ENCODE measurements around the gene CFAP161.

Gene CFAP161

GRCh38 chr15:81133782-81134461 lies at the start of gene CFAP161:
TSS of gene CFAP161 (plus strand) at chr15:81134270. CDS start at chr15:81134330, 60 bp downstream.
- DNase-seq (ENCODE audit: low spot score) (peak; percentile 91), FAIRE-seq (peak; percentile 74)

GRCh38 chr15:81084716-81085115 lies 49.4 kb upstream of the CFAP161 start:
- FAIRE-seq: no peak

GRCh38 chr15:81085213-81085612 lies 48.9 kb upstream of the CFAP161 start:
- DNase-seq (ENCODE audit: low spot score) (no peak), FAIRE-seq (no peak)

More at GRCh38 chr15:81084716-81085115, 49.4 kb upstream of the CFAP161 start:
- DNase-seq (ENCODE audit: low spot score): no peak

GRCh38 chr15:81085898-81086297 lies 48.2 kb upstream of the CFAP161 start:
- FAIRE-seq (no peak), DNase-seq (ENCODE audit: low spot score) (no peak)

- no peak for DNase-seq (ENCODE audit: low spot score)
- FAIRE-seq: no peak
Observed at GRCh38 chr15:81087066-81087465, 47.0 kb upstream of the CFAP161 start.

- no peak for DNase-seq (ENCODE audit: low spot score)
- no peak for FAIRE-seq
Observed at GRCh38 chr15:81087694-81088093, 46.4 kb upstream of the CFAP161 start.

- no peak for FAIRE-seq
Observed at GRCh38 chr15:81088470-81089013, 45.5 kb upstream of the CFAP161 start.

GRCh38 chr15:81091889-81092558 lies 42.0 kb upstream of the CFAP161 start:
- peak; percentile 88 for DNase-seq (ENCODE audit: low spot score)
- FAIRE-seq: peak; percentile 94

More at GRCh38 chr15:81088470-81089013, 45.5 kb upstream of the CFAP161 start:
- no peak for DNase-seq (ENCODE audit: low spot score)

GRCh38 chr15:81092559-81092902 lies 41.5 kb upstream of the CFAP161 start:
- DNase-seq (ENCODE audit: low spot score) (no peak), FAIRE-seq (no peak)

GRCh38 chr15:81093961-81094360 lies 40.1 kb upstream of the CFAP161 start:
- FAIRE-seq: no peak
- no peak for DNase-seq (ENCODE audit: low spot score)

- no peak for DNase-seq (ENCODE audit: low spot score)
- FAIRE-seq: no peak
Observed at GRCh38 chr15:81095690-81096365, 38.2 kb upstream of the CFAP161 start.

GRCh38 chr15:81096398-81096797 lies 37.7 kb upstream of the CFAP161 start:
- FAIRE-seq: no peak
- DNase-seq (ENCODE audit: low spot score): no peak

- DNase-seq (ENCODE audit: low spot score) (no peak), FAIRE-seq (no peak)
Observed at GRCh38 chr15:81097116-81097889, 36.8 kb upstream of the CFAP161 start.

GRCh38 chr15:81097890-81098280 lies 36.2 kb upstream of the CFAP161 start:
- FAIRE-seq (no peak), DNase-seq (ENCODE audit: low spot score) (peak; percentile 16)

GRCh38 chr15:81098349-81098748 lies 35.7 kb upstream of the CFAP161 start:
- no peak for DNase-seq (ENCODE audit: low spot score)
- no peak for FAIRE-seq

GRCh38 chr15:81098861-81099651 lies 35.0 kb upstream of the CFAP161 start:
- FAIRE-seq: no peak
- no peak for DNase-seq (ENCODE audit: low spot score)

- DNase-seq (ENCODE audit: low spot score) (no peak), FAIRE-seq (no peak)
Observed at GRCh38 chr15:81101894-81102815, 31.9 kb upstream of the CFAP161 start.

- no peak for DNase-seq (ENCODE audit: low spot score)
- FAIRE-seq: no peak
Observed at GRCh38 chr15:81103857-81104256, 30.2 kb upstream of the CFAP161 start.

- FAIRE-seq (no peak), DNase-seq (ENCODE audit: low spot score) (peak; percentile 31)
Observed at GRCh38 chr15:81105545-81105944, 28.5 kb upstream of the CFAP161 start.
